ENCODE data around the gene SOX4. TPM values are rescaled to one million over a fixed set of nuclear protein-coding genes. Genes with fewer than 3 reads are reported as not detected.

The SOX4 gene
- total RNA-seq, 4 donors from 2014 or later = 6.2 to 24.7 (median 11.8) TPM

DNA sequence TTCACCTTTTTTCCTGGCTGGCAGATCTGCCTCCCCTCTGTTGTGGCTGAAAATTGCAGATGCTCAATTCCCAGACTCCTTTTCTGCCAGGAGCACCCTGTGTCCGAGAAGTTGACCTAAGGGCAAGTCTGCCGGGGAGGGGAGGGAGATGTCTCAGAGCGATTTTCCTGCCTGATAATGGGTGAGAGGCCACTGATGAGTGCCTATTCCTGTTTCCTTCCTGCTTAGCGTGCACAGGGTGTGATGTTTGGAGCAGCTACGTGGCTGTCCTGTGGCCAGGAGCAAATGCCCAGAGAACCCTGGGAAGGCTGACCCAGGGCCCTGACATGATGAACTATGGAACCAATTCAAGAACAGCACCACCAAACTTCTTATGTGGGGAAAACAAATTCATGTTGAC lies 22.5 kb downstream of the SOX4 start:
- TF ChIP-seq, protein P1, sequence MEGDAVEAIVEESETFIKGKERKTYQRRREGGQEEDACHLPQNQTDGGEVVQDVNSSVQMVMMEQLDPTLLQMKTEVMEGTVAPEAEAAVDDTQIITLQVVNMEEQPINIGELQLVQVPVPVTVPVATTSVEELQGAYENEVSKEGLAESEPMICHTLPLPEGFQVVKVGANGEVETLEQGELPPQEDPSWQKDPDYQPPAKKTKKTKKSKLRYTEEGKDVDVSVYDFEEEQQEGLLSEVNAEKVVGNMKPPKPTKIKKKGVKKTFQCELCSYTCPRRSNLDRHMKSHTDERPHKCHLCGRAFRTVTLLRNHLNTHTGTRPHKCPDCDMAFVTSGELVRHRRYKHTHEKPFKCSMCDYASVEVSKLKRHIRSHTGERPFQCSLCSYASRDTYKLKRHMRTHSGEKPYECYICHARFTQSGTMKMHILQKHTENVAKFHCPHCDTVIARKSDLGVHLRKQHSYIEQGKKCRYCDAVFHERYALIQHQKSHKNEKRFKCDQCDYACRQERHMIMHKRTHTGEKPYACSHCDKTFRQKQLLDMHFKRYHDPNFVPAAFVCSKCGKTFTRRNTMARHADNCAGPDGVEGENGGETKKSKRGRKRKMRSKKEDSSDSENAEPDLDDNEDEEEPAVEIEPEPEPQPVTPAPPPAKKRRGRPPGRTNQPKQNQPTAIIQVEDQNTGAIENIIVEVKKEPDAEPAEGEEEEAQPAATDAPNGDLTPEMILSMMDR (IDR thresholded peaks at IDR 0.05; ENCODE audit: low read depth) = no peak

- TF ChIP-seq, protein P1 (IDR thresholded peaks at IDR 0.05; ENCODE audit: low read depth) = no peak
These were observed 32.1 kb downstream of the SOX4 start for GRCh38 chr6:21625642-21626041.

- TF ChIP-seq, protein P1 (IDR thresholded peaks at IDR 0.05; ENCODE audit: low read depth) = no peak
These were observed 33.2 kb downstream of the SOX4 start for GRCh38 chr6:21626756-21627155.

- TF ChIP-seq, protein P1 (IDR thresholded peaks at IDR 0.05; ENCODE audit: low read depth) = no peak
These were observed 34.6 kb downstream of the SOX4 start for GRCh38 chr6:21628160-21628559.

DNA sequence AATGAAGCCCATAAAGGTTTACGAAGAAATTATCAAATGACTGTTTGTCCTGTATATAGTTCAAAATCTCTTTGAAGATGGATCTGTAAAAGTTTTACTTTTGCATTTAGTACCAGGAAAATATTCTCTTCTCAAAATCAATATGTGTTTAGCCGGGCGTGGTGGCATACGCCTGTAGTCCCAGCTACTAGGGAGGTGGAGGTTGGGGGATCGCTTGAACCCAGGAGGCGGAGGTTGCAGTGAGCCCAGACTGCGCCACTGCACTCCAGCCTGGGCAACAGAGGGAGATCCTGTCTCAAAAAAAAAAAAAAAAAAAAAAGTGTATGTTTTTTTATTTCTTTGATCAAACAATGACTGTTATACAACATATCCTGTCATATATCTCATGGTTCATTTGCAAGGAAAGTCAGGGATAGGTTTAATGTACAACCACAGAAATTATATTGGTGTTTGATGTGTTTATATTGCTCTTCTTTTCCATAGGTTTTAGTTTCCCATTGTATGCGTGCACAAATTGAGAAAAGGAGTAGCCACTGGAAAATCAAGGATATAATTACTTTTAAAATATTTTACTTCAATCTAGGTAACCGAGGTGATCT lies 40.1 kb downstream of the SOX4 start:
- TF ChIP-seq, protein P1 (IDR thresholded peaks at IDR 0.05; ENCODE audit: low read depth) = no peak

GRCh38 chr6:21634582-21634981 lies 41.0 kb downstream of the SOX4 start:
- TF ChIP-seq, protein P1 (IDR thresholded peaks at IDR 0.05; ENCODE audit: low read depth) = no peak

DNA sequence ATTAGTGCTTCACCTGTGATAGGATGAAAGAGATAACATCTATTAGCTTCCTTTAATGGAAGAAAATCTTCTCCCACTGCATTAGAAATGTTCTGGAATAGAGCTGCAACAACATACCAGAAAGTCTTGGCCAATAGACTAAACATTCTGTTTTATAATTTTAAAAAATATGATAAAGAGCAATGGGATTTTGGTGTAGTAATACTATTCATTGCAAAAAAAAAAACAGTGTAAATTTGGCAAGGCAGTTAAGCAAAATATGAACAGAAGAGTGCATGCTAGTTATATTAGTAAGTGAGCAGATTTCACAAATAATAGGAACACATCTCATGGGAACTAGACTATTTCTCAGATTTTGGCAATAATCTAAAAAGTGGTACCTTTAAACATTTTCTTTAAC lies 43.3 kb downstream of the SOX4 start:
- TF ChIP-seq, protein P1 (IDR thresholded peaks at IDR 0.05; ENCODE audit: low read depth) = no peak
